Activated CD8-positive, alpha-beta memory T cell treated with anti-CD3 and anti-CD28 coated beads for 24 hours (primary cell): Measurements from ENCODE around the gene TEX101.

Source experiments
- DNase-seq: peaks from one replicate; pipeline ENCODE4 v3.0.0-alpha.2; 2020

The TEX101 gene

GRCh38 chr19:43450545-43450997 is 35.9 kb downstream of the TEX101 start:
- no peak for DNase-seq

DNA sequence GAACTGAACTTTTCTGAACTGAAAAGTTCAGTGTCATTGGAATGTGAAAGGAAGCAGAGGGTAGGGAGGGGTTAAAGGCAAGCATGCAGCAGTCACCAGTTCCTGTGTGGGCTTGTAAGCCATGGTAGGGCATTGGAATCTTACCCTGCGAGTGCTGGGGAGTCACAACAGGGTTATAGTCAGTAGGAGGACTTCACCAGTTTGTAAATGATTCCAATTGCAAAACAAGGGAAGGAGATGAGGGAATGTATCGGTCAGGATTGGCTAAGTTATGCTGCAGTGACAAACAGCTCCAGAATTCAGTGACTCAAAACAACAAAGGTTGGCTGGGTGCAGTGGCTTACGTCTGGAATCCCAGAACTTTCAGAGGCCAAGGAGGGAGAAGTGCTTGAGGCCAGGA is 37.9 kb downstream of the TEX101 start:
- DNase-seq, result no peak

GRCh38 chr19:43454031-43454430 is 39.3 kb downstream of the TEX101 start:
- DNase-seq, result no peak

DNA sequence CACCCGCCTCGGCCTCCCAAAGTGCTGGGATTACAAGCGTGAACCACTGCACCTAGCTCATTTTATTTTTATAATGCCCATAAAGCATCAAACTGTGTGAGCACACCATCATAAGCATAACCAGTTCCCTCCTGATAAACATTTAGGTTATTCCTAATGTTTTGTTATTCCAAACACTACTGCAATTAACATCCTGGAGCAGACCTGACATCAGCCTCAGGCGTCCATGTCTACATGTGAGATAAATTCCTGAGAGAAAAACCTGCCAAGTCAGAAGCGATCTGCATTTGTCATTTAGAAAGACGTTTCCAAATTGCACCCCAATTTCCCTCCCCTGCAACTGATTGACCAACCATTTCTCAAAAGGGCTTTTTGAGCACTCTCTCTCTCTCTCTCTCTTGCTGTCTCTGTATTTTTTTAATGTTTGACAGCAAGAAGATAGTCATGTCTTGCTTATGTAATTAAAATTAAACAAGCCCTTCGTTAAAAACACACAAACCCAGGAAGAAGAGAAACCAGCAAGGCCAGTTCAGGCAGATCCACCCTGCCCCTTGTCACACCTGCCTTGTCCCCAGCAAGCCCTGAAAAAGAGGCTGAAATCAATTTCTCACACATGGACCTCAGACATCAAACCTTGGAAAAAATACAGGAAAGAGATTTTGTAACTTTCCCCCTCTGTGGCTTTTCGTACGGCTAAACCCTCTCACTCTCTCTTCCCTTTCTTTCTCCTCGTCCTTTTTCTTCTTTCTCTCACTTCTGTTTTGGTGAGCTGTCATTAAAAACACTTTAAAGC is 40.8 kb downstream of the TEX101 start:
- no peak for DNase-seq

GRCh38 chr19:43457809-43458208 is 43.1 kb downstream of the TEX101 start:
- DNase-seq, result no peak

GRCh38 chr19:43460362-43461016 is 45.8 kb downstream of the TEX101 start:
- no peak for DNase-seq

DNA sequence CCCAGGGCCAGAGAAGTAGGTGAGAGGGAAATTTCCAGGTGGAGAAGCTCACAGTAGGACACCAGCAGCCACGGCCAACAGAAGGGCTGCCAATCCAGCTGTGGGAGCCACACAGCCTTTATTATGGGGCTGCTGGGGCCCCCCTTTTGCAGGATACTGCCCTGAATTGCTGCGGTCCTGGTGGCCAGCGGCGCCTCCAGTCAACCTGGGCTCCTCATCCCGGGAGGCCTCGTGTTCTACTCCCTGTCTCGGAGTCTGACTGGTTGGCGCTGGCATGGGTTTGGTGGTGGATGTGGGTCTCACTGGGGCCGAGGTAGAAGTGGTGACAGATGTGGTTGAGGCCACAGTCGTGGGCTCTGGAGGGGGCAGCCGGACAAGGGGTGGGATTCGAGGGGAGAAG is 46.6 kb downstream of the TEX101 start:
- DNase-seq, result no peak

GRCh38 chr19:43462383-43462782 is 47.7 kb downstream of the TEX101 start:
- no peak for DNase-seq

DNA sequence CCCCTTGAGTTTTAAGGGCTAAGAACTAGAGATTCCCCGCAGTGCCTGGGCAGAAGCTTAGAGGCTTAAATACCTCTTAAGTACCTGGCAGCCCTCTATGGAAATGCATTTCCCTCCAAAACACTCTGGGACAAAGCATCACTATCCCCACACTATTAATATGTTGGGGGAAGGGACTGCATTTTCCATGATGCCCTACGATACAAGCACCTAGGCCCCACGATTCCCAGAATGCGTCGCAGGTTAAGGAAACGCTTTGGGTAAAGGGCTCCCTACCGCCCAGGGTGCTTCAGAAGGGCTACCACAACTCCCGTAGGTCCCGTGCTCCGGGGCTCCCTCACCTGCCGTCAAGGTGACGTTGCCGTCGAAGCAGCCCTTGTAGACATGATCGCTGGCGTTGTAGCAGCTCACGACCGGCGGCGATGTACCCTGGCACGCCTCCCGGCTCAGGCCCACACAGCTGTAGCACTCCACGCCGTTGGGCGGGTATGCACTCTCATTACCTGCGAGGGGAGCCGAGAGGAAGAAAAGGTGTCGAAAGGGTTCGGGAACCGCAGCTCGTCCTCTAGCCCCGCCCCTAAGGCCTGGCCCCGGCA is 48.2 kb downstream of the TEX101 start:
- no peak for DNase-seq

GRCh38 chr19:43463381-43464133 is 48.9 kb downstream of the TEX101 start:
- DNase-seq, result peak; percentile 100

DNA sequence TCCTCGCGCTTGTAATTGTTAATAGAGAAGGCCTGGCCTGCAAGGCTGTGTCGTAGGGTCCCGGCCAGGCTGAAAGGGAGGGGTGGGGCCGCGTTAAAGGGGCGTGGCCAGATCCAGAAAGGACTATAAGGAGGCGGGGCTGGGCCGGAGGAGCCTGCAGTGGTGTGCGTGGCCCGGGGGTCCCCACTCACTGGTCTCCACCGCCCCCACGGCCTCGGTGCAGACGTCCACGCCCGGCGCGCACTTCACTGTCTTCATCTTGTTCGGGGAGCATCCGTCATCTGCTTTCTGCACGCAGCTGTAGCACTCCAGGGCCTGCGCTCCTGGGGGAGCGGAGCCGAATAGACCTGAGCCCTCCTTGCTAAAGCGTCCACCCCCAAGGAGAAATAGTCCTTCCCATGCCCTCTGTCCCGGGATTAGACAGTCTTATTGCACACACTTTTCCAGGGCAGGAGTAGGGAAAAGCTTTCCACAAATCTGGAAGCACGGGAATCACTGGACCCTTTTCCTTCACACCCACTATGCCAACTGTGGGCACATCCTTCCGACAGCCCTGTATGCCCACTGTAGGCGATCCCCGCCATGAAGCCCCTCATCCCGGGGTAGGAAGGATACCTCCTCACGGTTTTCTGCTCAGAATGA is 49.6 kb downstream of the TEX101 start:
- DNase-seq, result no peak

DNA sequence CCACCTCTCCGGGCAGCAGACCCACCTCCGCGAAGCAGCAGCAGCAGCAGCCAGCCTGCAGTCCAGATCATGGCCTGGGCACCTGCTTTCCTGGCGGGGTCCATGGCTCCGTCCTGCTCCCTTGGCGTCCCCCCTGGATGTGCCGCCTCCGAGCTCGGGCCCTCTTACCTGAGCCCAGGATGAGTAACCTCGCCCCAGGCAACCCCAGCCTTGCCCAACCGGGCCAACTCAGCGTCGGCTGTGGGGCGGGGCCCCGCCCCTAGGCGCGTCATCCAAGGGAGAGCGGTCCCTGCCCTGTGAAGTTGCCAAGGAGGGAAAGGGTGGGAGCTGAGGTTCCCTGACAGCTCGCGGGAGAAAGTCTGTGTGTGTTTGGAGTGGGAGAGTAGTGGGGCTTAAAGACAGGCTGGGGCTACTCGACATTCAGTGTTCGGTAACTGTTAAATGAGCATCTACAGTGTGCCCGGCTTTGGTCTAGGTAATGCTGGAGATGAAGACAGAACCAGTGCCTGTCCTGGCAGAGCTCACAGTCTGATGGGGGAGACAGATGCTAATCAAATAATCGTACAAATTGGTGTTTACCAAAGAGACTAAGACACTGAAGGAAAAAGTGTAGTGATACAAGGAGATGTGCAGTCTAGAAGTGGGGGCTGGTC is 50.9 kb downstream of the TEX101 start, which contains the start of gene LYPD3:
TSS of gene LYPD3 (minus strand) at position 141 of the 653 bp plus-strand sequence. CDS start at position 104, 37 bp downstream.
- no peak for DNase-seq

DNA sequence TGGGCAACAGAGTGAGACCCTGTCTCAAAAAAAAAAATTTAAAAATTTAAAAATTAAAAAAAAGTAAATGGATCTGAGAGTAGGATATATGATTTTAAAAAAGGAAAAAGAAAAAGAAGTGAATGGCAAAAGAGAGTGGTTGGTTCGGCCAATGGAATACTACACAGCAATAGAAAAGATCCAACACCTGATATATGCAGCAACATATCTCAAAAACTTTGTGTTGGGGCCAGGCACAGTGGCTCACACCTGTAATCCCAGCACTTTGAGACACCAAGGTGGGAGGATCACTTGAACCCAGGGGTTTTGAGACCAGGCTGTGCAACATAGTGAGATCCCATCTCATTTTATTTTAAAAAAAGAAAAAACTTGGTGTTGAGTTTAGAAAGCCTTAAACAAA is 52.1 kb downstream of the TEX101 start:
- no peak for DNase-seq

DNA sequence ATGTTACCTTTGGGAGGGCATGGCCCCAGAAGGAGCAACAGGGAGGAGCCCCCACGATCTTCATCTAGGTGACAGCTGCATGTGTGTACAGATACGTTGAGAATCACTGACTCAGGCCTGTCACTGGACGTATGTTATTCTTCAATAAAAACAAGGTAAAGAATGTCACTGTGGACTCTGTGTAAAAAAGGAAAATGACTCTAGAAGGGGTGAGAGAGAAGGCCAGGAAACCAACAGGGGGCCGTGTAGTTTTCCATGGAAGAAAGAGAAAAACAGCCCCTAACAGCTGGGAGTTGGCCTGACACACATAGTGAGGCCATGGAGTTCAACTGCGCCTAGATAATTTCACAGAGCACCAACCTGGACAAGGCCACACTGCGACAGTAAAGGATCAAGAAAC is 52.6 kb downstream of the TEX101 start:
- DNase-seq, result no peak

DNA sequence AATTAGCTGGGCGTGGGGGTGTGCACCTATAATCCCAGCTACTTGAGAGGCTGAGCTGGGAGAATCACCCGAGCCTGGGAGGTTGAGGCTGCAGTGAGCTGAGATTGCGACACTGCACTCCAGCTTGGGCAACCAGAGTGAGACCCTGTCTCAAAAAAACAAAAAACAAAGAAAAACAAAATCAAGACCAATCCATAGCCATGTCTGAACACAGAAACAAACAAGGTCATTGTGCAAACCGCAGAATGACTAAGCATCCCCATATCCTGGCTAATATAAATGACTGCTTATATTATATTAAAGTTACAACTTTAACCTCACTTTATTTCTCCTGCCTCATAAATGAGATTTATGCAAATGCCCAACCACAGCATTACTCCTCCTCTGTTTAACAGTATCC is 53.0 kb downstream of the TEX101 start:
- no peak for DNase-seq
